Hepatocyte (in vitro differentiated cells): Measurements from ENCODE around the gene NSUN4.

Experiments
- EZH2 ChIP-seq: fragments of 200-600 bp; sonication (generic); IDR thresholded peaks from 2 replicates; pipeline ENCODE4 v1.6.1; 2016; ENCODE audit warnings: antibody characterized with exemption, mild to moderate bottlenecking, borderline replicate concordance
- TF ChIP-seq, protein P1 (sequence below): fragments of 200-600 bp; sonication (generic); IDR thresholded peaks from 2 replicates; pipeline ENCODE4 v1.5.1; 2016; ENCODE audit warnings: antibody characterized with exemption, mild to moderate bottlenecking; ENCODE audit not compliant: poor library complexity

GRCh38 chr1:46400421-46400820 lies 59.8 kb downstream of the NSUN4 start:
- TF ChIP-seq EZH2 = no peak
- TF ChIP-seq, protein P1, sequence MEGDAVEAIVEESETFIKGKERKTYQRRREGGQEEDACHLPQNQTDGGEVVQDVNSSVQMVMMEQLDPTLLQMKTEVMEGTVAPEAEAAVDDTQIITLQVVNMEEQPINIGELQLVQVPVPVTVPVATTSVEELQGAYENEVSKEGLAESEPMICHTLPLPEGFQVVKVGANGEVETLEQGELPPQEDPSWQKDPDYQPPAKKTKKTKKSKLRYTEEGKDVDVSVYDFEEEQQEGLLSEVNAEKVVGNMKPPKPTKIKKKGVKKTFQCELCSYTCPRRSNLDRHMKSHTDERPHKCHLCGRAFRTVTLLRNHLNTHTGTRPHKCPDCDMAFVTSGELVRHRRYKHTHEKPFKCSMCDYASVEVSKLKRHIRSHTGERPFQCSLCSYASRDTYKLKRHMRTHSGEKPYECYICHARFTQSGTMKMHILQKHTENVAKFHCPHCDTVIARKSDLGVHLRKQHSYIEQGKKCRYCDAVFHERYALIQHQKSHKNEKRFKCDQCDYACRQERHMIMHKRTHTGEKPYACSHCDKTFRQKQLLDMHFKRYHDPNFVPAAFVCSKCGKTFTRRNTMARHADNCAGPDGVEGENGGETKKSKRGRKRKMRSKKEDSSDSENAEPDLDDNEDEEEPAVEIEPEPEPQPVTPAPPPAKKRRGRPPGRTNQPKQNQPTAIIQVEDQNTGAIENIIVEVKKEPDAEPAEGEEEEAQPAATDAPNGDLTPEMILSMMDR = no peak
